T-helper 1 cell treated with Interleukin-12 subunit alpha and Interleukin-12 subunit beta and Interleukin-4 antibody, amounts not matched to agents 30 ng/mL and 1 ng/mL, for 36 hours (primary cell): Measurements from ENCODE around the gene GARIN1A. TPM values are rescaled to one million over a fixed set of nuclear protein-coding genes. Genes with fewer than 3 reads are reported as not detected.
"Not testable (repeated sequence)": the region's sequence is repeated elsewhere in the genome, so short reads cannot be mapped to it uniquely, and the experiment has no call there.

Experiments used
- intact Hi-C: fragments of 100-400 bp; cut with micrococcal nuclease; formaldehyde crosslinking; loops from one replicate; pipeline ENCODE4 v1.15.1; 2024
- total RNA-seq: library from RNA; stranded (reverse); gene quantifications from 2 replicates; pipeline ENCODE4 v1.2.3, GENCODE V29; 2022

GARIN1A gene
- total RNA-seq, 1 donor from 2014 or later, result 3.4 TPM

GRCh38 chr7:128683270-128683669 lies 11.2 kb downstream of the GARIN1A start:
- intact Hi-C loops, result not testable (repeated sequence)

GRCh38 chr7:128683738-128684137 lies 11.6 kb downstream of the GARIN1A start:
- intact Hi-C loops, result not testable (repeated sequence)

GRCh38 chr7:128687131-128687530 lies 15.0 kb downstream of the GARIN1A start:
- intact Hi-C loops, result no loop called here

DNA sequence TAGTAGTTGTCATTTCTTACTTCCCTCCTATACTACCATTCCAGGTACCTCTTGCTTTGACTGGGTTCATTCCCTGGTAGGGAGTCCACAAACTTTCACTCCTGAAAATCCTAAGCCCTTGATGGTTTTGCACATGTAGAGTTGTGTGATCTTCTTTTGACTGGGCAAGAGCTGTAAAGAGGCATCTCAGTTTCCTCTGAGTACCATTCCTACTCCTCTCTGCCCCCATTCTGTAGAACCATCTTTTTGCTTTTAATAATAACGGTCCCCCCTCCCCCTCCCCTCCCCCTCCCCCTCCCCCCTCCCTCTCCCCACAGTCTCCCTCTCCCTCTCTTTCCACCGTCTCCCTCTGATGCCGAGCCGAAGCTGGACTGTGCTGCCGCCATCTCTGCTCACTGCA lies 16.4 kb downstream of the GARIN1A start:
- intact Hi-C loops, result no loop called here

DNA sequence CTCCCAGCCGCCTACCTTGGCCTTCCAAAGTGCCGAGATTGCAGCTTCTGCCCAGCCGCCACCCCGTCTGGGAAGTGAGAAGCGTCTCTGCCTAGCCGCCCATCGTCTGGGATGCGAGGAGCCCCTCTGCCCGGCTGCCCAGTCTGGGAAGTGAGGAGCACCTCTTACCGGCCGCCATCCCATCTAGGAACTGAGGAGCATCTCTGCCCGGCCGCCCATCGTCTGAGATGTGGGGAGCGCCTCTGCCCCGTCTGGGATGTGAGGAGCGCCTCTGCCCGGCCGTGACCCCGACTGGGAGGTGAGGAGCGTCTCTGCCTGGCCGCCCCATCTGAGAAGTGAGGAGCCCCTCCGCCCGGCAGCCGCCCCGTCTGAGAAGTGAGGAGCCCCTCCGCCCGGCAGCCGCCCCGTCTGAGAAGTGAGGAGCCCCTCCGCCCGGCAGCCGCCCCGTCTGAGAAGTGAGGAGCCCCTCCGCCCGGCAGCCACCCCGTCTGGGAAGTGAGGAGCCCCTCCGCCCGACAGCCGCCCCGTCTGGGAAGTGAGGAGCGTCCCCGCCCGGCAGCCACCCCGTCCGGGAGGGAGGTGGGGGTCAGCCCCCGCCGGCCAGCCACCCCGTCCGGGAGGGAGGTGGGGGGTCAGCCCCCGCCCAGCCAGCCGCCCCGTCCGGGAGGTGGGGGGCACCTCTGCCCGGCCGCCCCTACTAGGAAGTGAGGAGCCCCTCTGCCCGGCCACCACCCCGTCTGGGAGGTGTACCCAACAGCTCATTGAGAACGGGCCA lies 17.3 kb downstream of the GARIN1A start:
- intact Hi-C loops, result not testable (repeated sequence)

DNA sequence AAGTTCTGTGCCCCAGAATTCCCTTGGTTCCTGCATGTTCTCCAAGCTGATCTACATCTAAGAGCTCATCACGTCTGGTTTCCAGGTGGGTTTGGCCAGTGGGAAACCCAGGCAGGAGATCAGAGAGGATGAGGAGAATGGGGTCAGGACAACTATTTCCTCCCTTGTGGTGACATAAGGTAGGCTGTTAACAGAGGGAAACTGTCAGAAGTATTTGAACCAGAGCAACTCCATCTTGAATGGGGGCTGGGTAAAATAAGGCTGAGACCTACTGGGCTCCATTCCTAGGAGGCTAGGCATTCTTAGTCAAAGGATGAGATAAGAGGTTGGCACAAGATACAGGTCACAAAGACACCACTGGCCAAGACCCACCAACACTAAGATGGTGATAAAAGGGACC lies 19.1 kb downstream of the GARIN1A start:
- intact Hi-C loops, result no loop called here

GRCh38 chr7:128692623-128693270 lies 20.7 kb downstream of the GARIN1A start:
- intact Hi-C loops, result no loop called here

DNA sequence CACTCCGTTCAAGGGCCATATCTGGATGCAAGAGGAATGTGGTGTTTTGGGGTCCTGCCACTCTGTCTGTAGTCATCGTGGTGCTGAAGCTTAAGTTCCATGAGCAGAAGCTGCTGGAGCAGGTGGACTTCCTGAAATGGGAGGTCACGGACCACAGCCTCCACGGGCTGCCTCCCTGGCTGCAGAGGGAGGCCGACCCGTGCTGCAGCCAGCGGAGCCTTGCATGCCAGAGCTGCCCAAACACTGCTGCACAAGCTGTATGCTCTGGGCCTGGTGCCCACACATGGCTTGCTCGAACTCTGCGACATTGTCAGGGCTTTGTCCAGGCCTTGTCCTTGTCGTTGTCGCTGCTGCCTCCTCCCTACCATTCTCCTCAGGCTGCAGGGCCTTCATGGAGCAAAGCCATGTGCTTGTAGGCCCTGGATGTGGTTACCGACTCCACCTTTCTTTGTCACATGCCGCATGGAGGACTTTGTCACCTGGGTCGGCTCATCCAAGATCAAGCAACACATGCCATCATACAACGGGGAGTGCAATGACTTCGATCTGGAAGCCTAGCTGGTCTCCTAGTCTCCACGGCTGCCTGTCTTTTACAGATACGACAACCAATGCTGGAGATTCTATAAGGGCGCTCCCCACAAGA lies 21.4 kb downstream of the GARIN1A start:
- intact Hi-C loops, result no loop called here

DNA sequence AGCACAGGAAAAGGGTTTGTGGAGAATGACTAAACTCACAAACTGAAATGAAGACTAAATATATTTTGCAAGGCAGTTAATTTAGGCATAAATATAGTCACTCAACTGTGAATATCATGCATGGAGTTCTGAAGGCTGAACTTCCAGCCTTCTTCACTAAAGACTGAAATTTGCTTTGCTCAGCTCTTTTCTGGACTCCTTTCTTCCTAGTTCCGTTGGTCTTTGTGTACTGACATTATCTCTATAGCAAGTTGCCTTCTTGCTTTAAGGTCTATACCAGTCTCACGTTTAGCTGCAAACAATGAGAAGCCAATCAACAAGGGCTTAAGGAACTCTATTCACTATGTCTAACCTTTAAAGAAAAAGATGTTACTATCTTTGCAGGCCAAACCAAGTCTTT lies 22.6 kb downstream of the GARIN1A start:
- intact Hi-C loops, result no loop called here

GRCh38 chr7:128697302-128697905 lies 25.3 kb downstream of the GARIN1A start:
- intact Hi-C loops, result loop anchor here (1.0 kb wide), 1 partner anchor 42 kb away; the partner anchor contains the start of gene CALU

- intact Hi-C loops, result no loop called here
These were observed 27.2 kb downstream of the GARIN1A start for GRCh38 chr7:128699196-128699712.

DNA sequence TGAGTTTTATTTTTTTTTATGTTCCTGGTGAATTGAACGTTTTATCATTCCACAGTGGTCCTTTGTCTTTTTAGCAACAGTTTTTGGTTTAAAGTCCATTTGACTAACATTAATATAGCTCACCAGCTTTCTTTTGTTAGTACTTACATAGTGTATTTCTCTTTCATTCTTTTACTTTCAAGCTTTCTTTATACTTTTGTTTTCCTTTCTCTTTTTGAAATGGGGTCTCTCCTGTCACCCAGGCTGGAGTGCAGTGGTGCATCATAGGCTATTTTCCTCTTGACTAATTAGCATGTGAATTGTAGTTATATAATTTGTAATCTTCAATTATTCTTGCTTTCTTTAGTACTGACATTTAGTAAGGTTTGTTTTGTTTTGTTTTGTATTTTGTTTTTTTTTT lies 27.8 kb downstream of the GARIN1A start:
- intact Hi-C loops, result no loop called here

GRCh38 chr7:128701062-128701785 lies 29.1 kb downstream of the GARIN1A start:
- intact Hi-C loops, result no loop called here

GRCh38 chr7:128703609-128704241 lies 31.6 kb downstream of the GARIN1A start:
- intact Hi-C loops, result no loop called here

- intact Hi-C loops, result no loop called here
These were observed 33.8 kb downstream of the GARIN1A start for GRCh38 chr7:128705891-128706333.

GRCh38 chr7:128707752-128708151 lies 35.7 kb downstream of the GARIN1A start:
- intact Hi-C loops, result no loop called here

DNA sequence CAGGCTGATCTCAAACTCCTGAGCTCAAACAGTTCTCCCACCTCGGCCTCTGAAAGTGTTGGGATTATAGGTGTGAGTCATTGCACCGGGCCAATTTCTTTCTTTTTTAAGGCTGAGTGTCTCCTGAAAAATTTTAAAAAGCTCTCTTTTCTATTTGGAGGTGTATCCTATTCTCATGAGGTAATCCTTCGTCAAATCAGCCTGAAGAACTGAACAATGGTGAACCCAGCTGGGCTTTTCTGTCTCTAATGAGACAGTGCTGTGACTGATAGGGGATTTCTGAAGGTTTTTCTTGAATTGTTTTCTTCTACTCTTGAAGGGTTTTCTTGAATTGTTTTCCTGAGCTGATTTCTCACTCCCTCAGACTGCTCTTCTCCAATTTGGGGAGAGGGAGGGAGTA lies 36.1 kb downstream of the GARIN1A start:
- intact Hi-C loops, result no loop called here

- intact Hi-C loops, result no loop called here
These were observed 36.7 kb downstream of the GARIN1A start for GRCh38 chr7:128708824-128709223.

- intact Hi-C loops, result no loop called here
These were observed 38.4 kb downstream of the GARIN1A start for GRCh38 chr7:128710481-128710880.

DNA sequence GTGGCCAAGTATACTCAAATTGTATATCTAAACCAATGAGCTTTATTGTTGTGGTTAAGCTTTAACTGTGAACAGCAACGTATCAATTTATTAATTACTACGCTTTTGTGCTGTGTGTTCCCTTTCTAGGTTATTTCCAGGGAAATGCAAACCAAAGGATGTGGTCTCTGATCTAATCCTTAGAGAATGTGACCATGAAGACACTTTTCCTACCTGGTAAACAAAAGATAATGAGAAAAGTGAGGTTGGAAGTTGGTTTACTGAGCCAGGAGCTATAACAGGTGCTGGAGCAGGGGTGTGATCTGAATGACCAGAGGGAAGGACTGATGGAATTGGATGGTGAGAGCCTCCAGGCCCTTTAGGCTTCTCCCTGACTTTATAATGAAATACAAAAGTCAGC lies 41.7 kb downstream of the GARIN1A start:
- intact Hi-C loops, result loop anchor here (1.0 kb wide), 1 partner anchor 33 kb away; no protein-coding TSS in a partner anchor
